Transverse colon (tissue), 4 donors: ENCODE results near the gene IL18RAP. TPM values are rescaled to one million over a fixed set of nuclear protein-coding genes. Genes with fewer than 3 reads are reported as not detected.

Source experiments
- DNase-seq: peaks from one replicate; pipeline ENCODE4 v3.0.0-alpha.2; 2019
- H3K27ac ChIP-seq, 4 donors: fragments of 200-600 bp; sonication (generic); 2 replicates each; pipeline ENCODE4 v1.5.1; 2016 to 2018; ENCODE audit warnings: inconsistent platforms in 4 of 4
- H3K27me3 ChIP-seq: fragments of 200-600 bp; sonication (generic); 2 replicates; pipeline ENCODE4 v1.5.1; 2017; ENCODE audit warnings: inconsistent platforms
- H3K36me3 ChIP-seq, 4 donors: fragments of 200-600 bp; sonication (generic); 2 replicates each; pipeline ENCODE4 v1.5.1; 2017 to 2019; ENCODE audit warnings: inconsistent platforms in 4 of 4
- H3K4me1 ChIP-seq, 4 donors: fragments of 200-600 bp; sonication (generic); 2 replicates each; pipeline ENCODE4 v1.5.1; 2017 to 2020; ENCODE audit warnings: inconsistent platforms in 4 of 4
- H3K4me3 ChIP-seq, 4 donors: fragments of 200-600 bp; sonication (generic); 1 replicate in 1 of 4; 2 replicates in 3 of 4; pipeline versions ENCODE4 v1.5.1 to v1.6.1; 2017 to 2019; ENCODE audit warnings: inconsistent platforms in 4 of 4
- H3K9me3 ChIP-seq, 2 donors: fragments of 200-600 bp; sonication (generic); 2 replicates each; pipeline ENCODE4 v1.5.1; 2017 to 2019; ENCODE audit warnings: inconsistent platforms in 2 of 2
- CTCF ChIP-seq, 5 experiments: fragments of 200-600 bp in 3 of 5; fragments of 450-650 bp in 2 of 5; sonication (generic) in 3 of 5; IDR thresholded peaks; 1 replicate in 2 of 5; 2 replicates in 3 of 5; pipeline ENCODE4 v1.5.1; 2016 to 2017; ENCODE audit warnings: antibody characterized with exemption in 5 of 5, inconsistent platforms in 3 of 5, mild to moderate bottlenecking in 2 of 5, moderate library complexity in 1 of 5
- EP300 ChIP-seq: sonication (generic); formaldehyde crosslinking; IDR thresholded peaks from one replicate; pipeline ENCODE4 v1.6.1; 2017; ENCODE audit warnings: antibody characterized with exemption, low read depth
- POLR2A ChIP-seq: fragments of 450-650 bp; IDR thresholded peaks from one replicate; pipeline ENCODE4 v1.6.1; 2016; ENCODE audit warnings: antibody characterized with exemption, mild to moderate bottlenecking, moderate library complexity
- POLR2AphosphoS5 ChIP-seq, 3 donors: sonication (generic); formaldehyde crosslinking; IDR thresholded peaks; one replicate each; pipeline ENCODE4 v1.6.1; 2016; ENCODE audit warnings: antibody characterized with exemption in 3 of 3
- WGBS, 2 donors: methylation state at CpG; one replicate each; pipeline ENCODE4 v1.1.5; 2018; ENCODE audit warnings: low coverage in 1 of 2; 5-methylcytosine and 5-hydroxymethylcytosine counted together
- in situ Hi-C, 4 donors: fragments of 200-750 bp; cut with MboI; loops; one replicate each; pipeline versions ENCODE4 v1.15.0 to v1.15.1; 2017; ENCODE audit warnings: low sequenced_read_pairs in 3 of 4, low pct_ligation_motif_present in 1 of 4, low pct_unique_long_range_greater_than_20kb in 1 of 4
- intact Hi-C: fragments of 100-400 bp; cut with DNase I; formaldehyde crosslinking; loops from one replicate; pipeline ENCODE4 v1.15.1; 2023; ENCODE audit warnings: low total_unique reads
- total RNA-seq, 4 donors: library from RNA; depleted of rRNA; stranded (reverse); fragments of >200 nt; gene quantifications; one replicate each; pipeline ENCODE4 v1.1.0, GENCODE V29; 2016

Gene IL18RAP
- total RNA-seq, 4 donors from 2014 or later: 3.3 to 12.1 (median 9.0) TPM; not detected in 1

- H3K27ac ChIP-seq: no peak overlapping the region
- DNase-seq: no peak
- in situ Hi-C loops (no loop called here), intact Hi-C loops (no loop called here)
- H3K9me3 ChIP-seq: peaks cover 11 to 13% of the 10 kb centered on the region in 2 donors
- H3K4me3 ChIP-seq: no peak overlapping the region
- 83 to 88% methylated on average over 3 of the region's 3 CpGs for WGBS, 2 donors
- H3K4me1 ChIP-seq: no peaks in the 10 kb centered on the region
- H3K27me3 ChIP-seq: no peaks in the 10 kb centered on the region
- TF ChIP-seq CTCF (IDR thresholded peaks at IDR 0.05) (no peak), POLR2A (no peak), EP300 (no peak), POLR2AphosphoS5 (IDR thresholded peaks at IDR 0.05) (no peak)
- H3K36me3 ChIP-seq: no peaks in the 10 kb centered on the region
Measured at GRCh38 chr2:102386004-102386403, 37.0 kb upstream of the IL18RAP start.

GRCh38 chr2:102386867-102387541 is 36.0 kb upstream of the IL18RAP start:
- Histone ChIP-seq H3K27me3 (no peaks in the 10 kb centered on the region), H3K9me3 (peaks cover 11 to 13% of the 10 kb centered on the region in 2 donors), H3K4me3 (no peak overlapping the region), H3K36me3 (no peaks in the 10 kb centered on the region), H3K4me1 (no peaks in the 10 kb centered on the region), H3K27ac (no peak overlapping the region)
- intact Hi-C loops (no loop called here), in situ Hi-C loops (no loop called here)
- TF ChIP-seq CTCF (IDR thresholded peaks at IDR 0.05) (no peak), EP300 (no peak), POLR2A (no peak), POLR2AphosphoS5 (IDR thresholded peaks at IDR 0.05) (no peak)
- 84 to 91% methylated on average over 1 to 3 of the region's 3 CpGs for WGBS, 2 donors
- no peak for DNase-seq

GRCh38 chr2:102387763-102388546 is 35.0 kb upstream of the IL18RAP start:
- in situ Hi-C loops (no loop called here), intact Hi-C loops (no loop called here)
- Histone ChIP-seq H3K27me3 (no peaks in the 10 kb centered on the region), H3K9me3 (peaks cover 11 to 13% of the 10 kb centered on the region in 2 donors), H3K4me3 (no peak overlapping the region), H3K4me1 (no peaks in the 10 kb centered on the region), H3K36me3 (no peaks in the 10 kb centered on the region), H3K27ac (no peak overlapping the region)
- DNase-seq: no peak
- 88 to 90% methylated on average over 2 to 7 of the region's 7 CpGs for WGBS, 2 donors
- no peak for TF ChIP-seq POLR2A
- no peak for TF ChIP-seq POLR2AphosphoS5 (IDR thresholded peaks at IDR 0.05)
- TF ChIP-seq EP300: no peak
- TF ChIP-seq CTCF (IDR thresholded peaks at IDR 0.05): no peak

GRCh38 chr2:102391565-102391964 is 31.4 kb upstream of the IL18RAP start:
- Histone ChIP-seq H3K27me3 (no peaks in the 10 kb centered on the region), H3K4me1 (no peaks in the 10 kb centered on the region), H3K36me3 (no peaks in the 10 kb centered on the region), H3K9me3 (no peaks in the 10 kb centered on the region), H3K4me3 (no peak overlapping the region), H3K27ac (no peak overlapping the region)
- no peak for DNase-seq
- intact Hi-C loops: no loop called here
- 80 to 90% methylated on average over 2 of the region's 2 CpGs for WGBS, 2 donors
- in situ Hi-C loops: no loop called here
- TF ChIP-seq CTCF (IDR thresholded peaks at IDR 0.05) (no peak), POLR2AphosphoS5 (IDR thresholded peaks at IDR 0.05) (no peak), POLR2A (no peak), EP300 (no peak)
